ENCODE measurements around the gene SULT1C2.

DNA sequence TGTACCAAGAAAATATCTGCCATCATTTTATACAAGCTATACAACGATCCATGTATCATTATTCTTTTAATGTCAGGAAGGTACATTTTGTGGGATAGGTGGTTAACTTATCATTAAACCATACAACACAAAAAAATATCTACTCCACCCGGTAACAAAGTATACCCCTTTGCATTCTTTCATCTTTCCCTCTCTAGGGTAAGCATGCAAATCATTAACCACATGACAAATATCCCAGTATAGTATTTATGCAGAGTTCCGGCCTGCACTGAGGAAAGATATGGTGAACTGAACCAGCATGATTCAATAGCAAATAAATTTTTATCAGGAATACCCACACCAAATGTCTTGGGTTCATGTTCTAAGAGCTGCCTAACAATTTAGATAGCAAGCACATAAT lies 22.5 kb upstream of the SULT1C2 start:
- TF ChIP-seq, protein P1, sequence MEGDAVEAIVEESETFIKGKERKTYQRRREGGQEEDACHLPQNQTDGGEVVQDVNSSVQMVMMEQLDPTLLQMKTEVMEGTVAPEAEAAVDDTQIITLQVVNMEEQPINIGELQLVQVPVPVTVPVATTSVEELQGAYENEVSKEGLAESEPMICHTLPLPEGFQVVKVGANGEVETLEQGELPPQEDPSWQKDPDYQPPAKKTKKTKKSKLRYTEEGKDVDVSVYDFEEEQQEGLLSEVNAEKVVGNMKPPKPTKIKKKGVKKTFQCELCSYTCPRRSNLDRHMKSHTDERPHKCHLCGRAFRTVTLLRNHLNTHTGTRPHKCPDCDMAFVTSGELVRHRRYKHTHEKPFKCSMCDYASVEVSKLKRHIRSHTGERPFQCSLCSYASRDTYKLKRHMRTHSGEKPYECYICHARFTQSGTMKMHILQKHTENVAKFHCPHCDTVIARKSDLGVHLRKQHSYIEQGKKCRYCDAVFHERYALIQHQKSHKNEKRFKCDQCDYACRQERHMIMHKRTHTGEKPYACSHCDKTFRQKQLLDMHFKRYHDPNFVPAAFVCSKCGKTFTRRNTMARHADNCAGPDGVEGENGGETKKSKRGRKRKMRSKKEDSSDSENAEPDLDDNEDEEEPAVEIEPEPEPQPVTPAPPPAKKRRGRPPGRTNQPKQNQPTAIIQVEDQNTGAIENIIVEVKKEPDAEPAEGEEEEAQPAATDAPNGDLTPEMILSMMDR (IDR thresholded peaks at IDR 0.05), result no peak
- TF ChIP-seq POLR2A (IDR thresholded peaks at IDR 0.05), result no peak
